IMR-90 (cell line): ENCODE results near the gene LIPM. TPM values are rescaled to one million over a fixed set of nuclear protein-coding genes. Genes with fewer than 3 reads are reported as not detected.

Source experiments
- ATAC-seq: fragments of 200-7000 bp; cut with Tn5 transposase; 2 replicates; pipeline ENCODE4 v1.9.1; 2020; ENCODE audit warnings: low read depth, mild to moderate bottlenecking, moderate library complexity
- BruUV-seq: library from RNA; stranded (reverse); fragments of 400-500 nt; replicated peaks from 2 replicates; lab custom pipeline; 2021; lab: Mats Ljungman, UMichigan
- CTCF ChIA-PET: fragments of 300-600 bp; formaldehyde crosslinking; extraction: SDS; loops from one replicate; lab custom pipeline; 2021; ENCODE audit warnings: antibody characterized with exemption; lab: Yijun Ruan, JAX
- POLR2A ChIA-PET: fragments of 300-600 bp; sonication (Branson Sonifier 250); formaldehyde crosslinking; loops from one replicate; lab custom pipeline; 2022; ENCODE audit warnings: antibody characterized with exemption; ENCODE audit not compliant: unreplicated experiment; lab: Charles Lee
- DNase-seq: peaks from one replicate; pipeline ENCODE4 v3.0.0; 2013
- H2AFZ ChIP-seq: replicated peaks from 2 replicates; pipeline ENCODE3; 2013; ENCODE audit warnings: low read length, mild to moderate bottlenecking; ENCODE audit not compliant: poor library complexity
- H2AK5ac ChIP-seq: 2 replicates; pipeline ENCODE4 v1.6.1; 2013; ENCODE audit warnings: low read depth, low read length, inconsistent platforms
- H2AK9ac ChIP-seq: replicated peaks from 2 replicates; pipeline ENCODE3; 2013; ENCODE audit warnings: mild to moderate bottlenecking, low read depth, low read length, moderate library complexity; ENCODE audit not compliant: poor library complexity
- H2BK120ac ChIP-seq: 2 replicates; pipeline ENCODE4 v1.6.1; 2013; ENCODE audit warnings: low read depth, low read length, inconsistent platforms
- H2BK15ac ChIP-seq: 3 replicates; pipeline ENCODE4 v1.6.1; 2013; ENCODE audit warnings: low read depth, low read length, inconsistent platforms
- H2BK20ac ChIP-seq: 2 replicates; pipeline ENCODE4 v1.6.1; 2013; ENCODE audit warnings: low read depth, mild to moderate bottlenecking, inconsistent platforms, low read length, moderate library complexity
- H2BK5ac ChIP-seq: 2 replicates; pipeline ENCODE4 v1.6.1; 2013; ENCODE audit warnings: mild to moderate bottlenecking, low read depth, low read length, inconsistent platforms; ENCODE audit not compliant: poor library complexity, severe bottlenecking
- H3K14ac ChIP-seq: replicated peaks from 2 replicates; pipeline ENCODE4 v1.6.1; 2013; ENCODE audit warnings: low read depth, low read length, inconsistent platforms
- H3K18ac ChIP-seq: 2 replicates; pipeline ENCODE4 v1.6.1; 2013; ENCODE audit warnings: low read depth, low read length, control low read depth
- H3K23ac ChIP-seq: 2 replicates; pipeline ENCODE4 v1.6.1; 2013; ENCODE audit warnings: low read depth, low read length, inconsistent platforms
- H3K27ac ChIP-seq: 2 replicates; pipeline ENCODE4 v1.5.1; 2013; ENCODE audit warnings: mild to moderate bottlenecking, control low read depth, low read length; ENCODE audit not compliant: insufficient read depth
- H3K27me3 ChIP-seq: 2 replicates; pipeline ENCODE4 v1.6.1; 2013; ENCODE audit warnings: low read length; ENCODE audit not compliant: control insufficient read depth, insufficient read depth
- H3K36me3 ChIP-seq: 2 replicates; pipeline ENCODE4 v1.6.1; 2013; ENCODE audit warnings: low read length, mixed read lengths; ENCODE audit not compliant: control insufficient read depth, insufficient read depth
- H3K4ac ChIP-seq: 2 replicates; pipeline ENCODE4 v1.6.1; 2013; ENCODE audit warnings: low read depth, low read length, inconsistent platforms
- H3K4me1 ChIP-seq: 2 replicates; pipeline ENCODE4 v1.6.1; 2013; ENCODE audit warnings: low read length, mixed read lengths; ENCODE audit not compliant: control insufficient read depth, insufficient read depth
- H3K4me2 ChIP-seq: 2 replicates; pipeline ENCODE4 v1.6.1; 2013; ENCODE audit warnings: low read depth, mild to moderate bottlenecking, control low read depth, low read length, moderate library complexity
- H3K4me3 ChIP-seq: 2 replicates; pipeline ENCODE4 v1.5.1; 2013; ENCODE audit warnings: low read depth, mild to moderate bottlenecking, control low read depth, low read length, moderate library complexity; ENCODE audit not compliant: insufficient read depth
- H3K56ac ChIP-seq: 2 replicates; pipeline ENCODE4 v1.6.1; 2013; ENCODE audit warnings: low read length, inconsistent platforms; ENCODE audit not compliant: insufficient read depth; ENCODE audit errors: extremely low read depth
- H3K79me1 ChIP-seq, 2 experiments: 2 replicates each; pipeline ENCODE4 v1.6.1; 2013; ENCODE audit warnings: low read length in 2 of 2, inconsistent platforms in 1 of 2, low read depth in 1 of 2
- H3K9ac ChIP-seq: 2 replicates; pipeline ENCODE4 v1.6.1; 2013; ENCODE audit warnings: low read depth, low read length, control low read depth
- H3K9me1 ChIP-seq: 2 replicates; pipeline ENCODE4 v1.6.1; 2013; ENCODE audit warnings: low read length, inconsistent platforms; ENCODE audit not compliant: insufficient read depth
- H3K9me3 ChIP-seq: 2 replicates; pipeline ENCODE4 v1.6.1; 2013; ENCODE audit warnings: low read length; ENCODE audit not compliant: control insufficient read depth, insufficient read depth
- H4K20me1 ChIP-seq: 2 replicates; pipeline ENCODE4 v1.6.1; 2013; ENCODE audit warnings: low read length, inconsistent platforms; ENCODE audit not compliant: insufficient read depth
- H4K5ac ChIP-seq: 2 replicates; pipeline ENCODE4 v1.6.1; 2013; ENCODE audit warnings: mild to moderate bottlenecking, low read depth, low read length, control low read depth
- H4K8ac ChIP-seq, 2 experiments: 2 replicates each; pipeline ENCODE4 v1.6.1; 2013; ENCODE audit warnings: low read depth in 2 of 2, low read length in 2 of 2, control low read depth in 1 of 2, inconsistent platforms in 1 of 2
- H4K91ac ChIP-seq: 2 replicates; pipeline ENCODE4 v1.6.1; 2013; ENCODE audit warnings: low read depth, low read length, inconsistent platforms; ENCODE audit not compliant: insufficient read depth
- BHLHE40 ChIP-seq: fragments of 150-350 bp; IDR thresholded peaks from 2 replicates; pipeline ENCODE4 v1.6.1; 2016; ENCODE audit warnings: mild to moderate bottlenecking, low read depth, low read length
- CEBPB ChIP-seq: IDR thresholded peaks from 2 replicates; pipeline ENCODE4 v1.6.1; 2012; ENCODE audit warnings: low read depth, low read length, improper control_type of control experiment
- CHD1 ChIP-seq: IDR thresholded peaks from 2 replicates; pipeline ENCODE4 v1.6.1; 2012; ENCODE audit warnings: low read depth, low read length, improper control_type of control experiment
- ELK1 ChIP-seq: fragments of 150-350 bp; IDR thresholded peaks from 2 replicates; pipeline ENCODE4 v1.6.1; 2016; ENCODE audit warnings: low read depth, mild to moderate bottlenecking, low read length, moderate library complexity, borderline replicate concordance
- FOS ChIP-seq: fragments of 150-350 bp; IDR thresholded peaks from 2 replicates; pipeline ENCODE4 v1.6.1; 2016; ENCODE audit warnings: low read depth, low read length
- MAFK ChIP-seq: IDR thresholded peaks from 2 replicates; pipeline ENCODE4 v1.6.1; 2012; ENCODE audit warnings: low read depth, low read length, improper control_type of control experiment
- MAZ ChIP-seq: IDR thresholded peaks from 2 replicates; pipeline ENCODE4 v1.6.1; 2012; ENCODE audit warnings: low read depth, mild to moderate bottlenecking, low read length, improper control_type of control experiment, moderate library complexity, borderline replicate concordance
- NFE2L2 ChIP-seq: fragments of 150-350 bp; IDR thresholded peaks from 2 replicates; pipeline ENCODE4 v1.6.1; 2016; ENCODE audit warnings: low read depth, mild to moderate bottlenecking, low read length
- RAD21 ChIP-seq: IDR thresholded peaks from 2 replicates; pipeline ENCODE4 v1.6.1; 2012; ENCODE audit warnings: low read length, improper control_type of control experiment
- RCOR1 ChIP-seq: IDR thresholded peaks from 2 replicates; pipeline ENCODE4 v1.6.1; 2012; ENCODE audit warnings: mild to moderate bottlenecking, low read length, improper control_type of control experiment; ENCODE audit not compliant: insufficient replicate concordance
- SMC3 ChIP-seq: fragments of 150-350 bp; IDR thresholded peaks from 2 replicates; pipeline ENCODE4 v1.6.1; 2016; ENCODE audit warnings: low read depth, mild to moderate bottlenecking, antibody characterized with exemption, low read length, moderate library complexity
- WGBS, 2 experiments: methylation state at CpG; one replicate each; pipeline versions ENCODE4 v1.1.5 to v1.1.7; 2013; ENCODE audit warnings: missing lambda C conversion rate in 2 of 2; ENCODE audit not compliant: insufficient read length in 1 of 2; ENCODE audit errors: extremely low coverage in 2 of 2; 5-methylcytosine and 5-hydroxymethylcytosine counted together
- dilution Hi-C: fragments of 300-500 bp; cut with HindIII; formaldehyde crosslinking; loops from one replicate; pipeline ENCODE4 v1.14.3; 2018; ENCODE audit warnings: low sequenced_read_pairs; ENCODE audit not compliant: unreplicated experiment
- in situ Hi-C: fragments of 300-500 bp; cut with MboI; formaldehyde crosslinking; loops from 3 replicates; pipeline ENCODE4 v1.14.3; 2019; ENCODE audit warnings: low sequenced_read_pairs, inconsistent platforms, mixed read lengths
- intact Hi-C: fragments of 100-400 bp; cut with micrococcal nuclease; formaldehyde crosslinking; loops from 2 replicates; pipeline ENCODE4 v1.10.0; 2022
- polyA plus RNA-seq, 3 experiments: library from polyadenylated mRNA; depleted of rRNA; stranded (reverse); fragments of >200 nt; gene quantifications; 2 replicates each; pipeline ENCODE4 v1.2.3, GENCODE V29; 2012; ENCODE audit warnings: low replicate concordance in 1 of 3
- total RNA-seq: library from RNA; depleted of rRNA; stranded (reverse); fragments of >200 nt; gene quantifications from 2 replicates; pipeline ENCODE4 v1.2.3, GENCODE V29; 2012
- TF ChIP-seq, protein P1 (sequence below): fragments of 150-350 bp; IDR thresholded peaks from 2 replicates; pipeline ENCODE4 v1.6.1; 2017; ENCODE audit warnings: mild to moderate bottlenecking, antibody characterized with exemption, low read length, low read depth
- TF ChIP-seq, protein P2 (sequence below): conservative IDR thresholded peaks from 2 replicates; pipeline ENCODE4 v1.5.1; 2012; ENCODE audit warnings: mild to moderate bottlenecking, low read depth, low read length, improper control_type of control experiment

Gene LIPM
- total and polyA plus RNA-seq, 2 of the 4 experiments (the other 2 are of a cell fraction): not detected

GRCh38 chr10:88850712-88851111, 48.2 kb downstream of the LIPM start:
- Histone ChIP-seq H4K91ac (no peak overlapping the region), H2AK9ac (no peak overlapping the region), H3K4me3 (no peak overlapping the region), H3K4me1 (peaks cover 7% of the 10 kb centered on the region), H3K4ac (no peak overlapping the region), H2BK120ac (no peak overlapping the region), H2AK5ac (no peak overlapping the region), H3K79me1 (no peaks in the 10 kb centered on the region), H2BK15ac (no peak overlapping the region), H4K5ac (no peak overlapping the region), H4K20me1 (no peaks in the 10 kb centered on the region), H3K27me3 (no peaks in the 10 kb centered on the region), H3K56ac (no peak overlapping the region), H3K18ac (no peak overlapping the region), H2BK20ac (no peak overlapping the region), H3K9me3 (no peaks in the 10 kb centered on the region), H3K23ac (no peak overlapping the region), H2AFZ (no peak overlapping the region), H4K8ac (no peak overlapping the region), H3K27ac (no peak overlapping the region), H3K14ac (no peak overlapping the region), H2BK5ac (no peak overlapping the region), H3K36me3 (no peaks in the 10 kb centered on the region), H3K9me1 (peaks cover 2% of the 10 kb centered on the region; the same call in 1 of the 2 replicates), H3K9ac (no peak overlapping the region), H3K4me2 (no peak overlapping the region)
- DNase-seq (no peak), ATAC-seq (no peak)
- WGBS, 2 experiments: no CpG with 5 or more reads among the region's 1 CpG
- dilution Hi-C loops: no loop called here
- intact Hi-C loops: loop anchor here (5.0 kb wide), 1 partner anchor 447 kb away; no protein-coding TSS in a partner anchor
- no peak for TF ChIP-seq MAFK
- no peak for TF ChIP-seq BHLHE40
- no peak for TF ChIP-seq CHD1
- TF ChIP-seq, protein P1, sequence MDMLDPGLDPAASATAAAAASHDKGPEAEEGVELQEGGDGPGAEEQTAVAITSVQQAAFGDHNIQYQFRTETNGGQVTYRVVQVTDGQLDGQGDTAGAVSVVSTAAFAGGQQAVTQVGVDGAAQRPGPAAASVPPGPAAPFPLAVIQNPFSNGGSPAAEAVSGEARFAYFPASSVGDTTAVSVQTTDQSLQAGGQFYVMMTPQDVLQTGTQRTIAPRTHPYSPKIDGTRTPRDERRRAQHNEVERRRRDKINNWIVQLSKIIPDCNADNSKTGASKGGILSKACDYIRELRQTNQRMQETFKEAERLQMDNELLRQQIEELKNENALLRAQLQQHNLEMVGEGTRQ: no peak
- TF ChIP-seq SMC3: no peak
- TF ChIP-seq ELK1: no peak
- TF ChIP-seq FOS: no peak
- TF ChIP-seq, protein P2, sequence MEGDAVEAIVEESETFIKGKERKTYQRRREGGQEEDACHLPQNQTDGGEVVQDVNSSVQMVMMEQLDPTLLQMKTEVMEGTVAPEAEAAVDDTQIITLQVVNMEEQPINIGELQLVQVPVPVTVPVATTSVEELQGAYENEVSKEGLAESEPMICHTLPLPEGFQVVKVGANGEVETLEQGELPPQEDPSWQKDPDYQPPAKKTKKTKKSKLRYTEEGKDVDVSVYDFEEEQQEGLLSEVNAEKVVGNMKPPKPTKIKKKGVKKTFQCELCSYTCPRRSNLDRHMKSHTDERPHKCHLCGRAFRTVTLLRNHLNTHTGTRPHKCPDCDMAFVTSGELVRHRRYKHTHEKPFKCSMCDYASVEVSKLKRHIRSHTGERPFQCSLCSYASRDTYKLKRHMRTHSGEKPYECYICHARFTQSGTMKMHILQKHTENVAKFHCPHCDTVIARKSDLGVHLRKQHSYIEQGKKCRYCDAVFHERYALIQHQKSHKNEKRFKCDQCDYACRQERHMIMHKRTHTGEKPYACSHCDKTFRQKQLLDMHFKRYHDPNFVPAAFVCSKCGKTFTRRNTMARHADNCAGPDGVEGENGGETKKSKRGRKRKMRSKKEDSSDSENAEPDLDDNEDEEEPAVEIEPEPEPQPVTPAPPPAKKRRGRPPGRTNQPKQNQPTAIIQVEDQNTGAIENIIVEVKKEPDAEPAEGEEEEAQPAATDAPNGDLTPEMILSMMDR: no peak
- no peak for TF ChIP-seq CEBPB
- no peak for TF ChIP-seq MAZ
- TF ChIP-seq NFE2L2: no peak
- no peak for TF ChIP-seq RCOR1
- no peak for TF ChIP-seq RAD21
- in situ Hi-C loops: no loop called here
- ChIA-PET CTCF (no interaction called here), POLR2A (no interaction called here)
- no TSS peak for BruUV-seq
